SU-DHL-6 (cell line): ENCODE results near the gene PFDN1.

ENCODE experiments used
- CTCF ChIP-seq: fragments of 200-600 bp; sonication (generic); IDR thresholded peaks from one replicate; pipeline ENCODE4 v1.5.1; 2017; ENCODE audit warnings: antibody characterized with exemption, mild to moderate bottlenecking, low read length, moderate library complexity; ENCODE audit not compliant: insufficient read depth, poor library complexity, severe bottlenecking
- EZH2phosphoT487 ChIP-seq: fragments of 200-600 bp; sonication (generic), shearing (Covaris generic); conservative IDR thresholded peaks from 2 replicates; pipeline ENCODE4 v1.6.1; 2018; ENCODE audit warnings: mild to moderate bottlenecking, antibody characterized with exemption, low read length, moderate library complexity, mixed read lengths

GRCh38 chr5:140292212-140293036, 10.5 kb downstream of the PFDN1 start:
- TF ChIP-seq CTCF = no peak
- no peak for TF ChIP-seq EZH2phosphoT487
